GM21528 (cell line): ENCODE data around the gene UBASH3B.
A peak's percentile ranks its signal among the peaks of the same experiment; 100 is the strongest.

ENCODE experiments used
- ATAC-seq: cut with Tn5 transposase; IDR thresholded peaks from one replicate; pipeline ENCODE4 v1.9.1; 2021; ENCODE audit warnings: mild to moderate bottlenecking, moderate library complexity; ENCODE audit not compliant: unreplicated experiment, low FRiP score

The UBASH3B gene

GRCh38 chr11:122777343-122777742 is 121.8 kb downstream of the UBASH3B start:
- no peak for ATAC-seq

- no peak for ATAC-seq
These were observed 122.6 kb downstream of the UBASH3B start for GRCh38 chr11:122778148-122778547.

GRCh38 chr11:122779047-122779629 is 123.6 kb downstream of the UBASH3B start:
- ATAC-seq = no peak

DNA sequence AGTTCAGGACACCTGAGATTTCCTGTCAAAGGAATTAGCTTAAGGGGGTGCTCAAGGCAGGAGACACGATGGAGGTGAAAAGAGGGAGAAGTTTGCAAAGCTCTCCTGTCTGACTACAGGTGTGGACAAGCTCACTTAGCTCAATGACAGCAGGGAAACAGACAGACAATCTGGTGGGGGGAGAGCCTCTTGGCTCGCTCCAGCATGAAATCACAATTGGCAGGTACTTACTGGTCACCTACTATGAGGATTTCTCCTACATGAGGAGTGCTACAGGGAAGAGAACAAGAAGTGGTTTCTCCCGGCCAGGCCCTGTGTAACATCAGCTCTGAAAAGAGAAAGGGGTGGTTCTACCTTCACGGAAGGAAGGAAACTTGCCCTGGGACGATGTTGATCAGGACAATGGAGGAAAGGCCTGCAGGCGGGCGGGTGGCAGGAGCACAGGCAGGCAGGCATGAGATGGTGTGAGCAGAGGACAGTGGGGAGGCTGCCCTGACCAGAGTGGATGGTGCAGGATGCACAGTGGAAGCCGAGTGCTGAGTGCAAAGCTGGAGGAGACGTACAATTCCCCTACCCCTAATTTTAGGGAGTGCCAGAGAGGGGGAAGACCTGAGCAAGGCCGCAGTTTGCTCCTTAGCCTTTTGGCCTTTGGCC is 124.9 kb downstream of the UBASH3B start:
- no peak for ATAC-seq

DNA sequence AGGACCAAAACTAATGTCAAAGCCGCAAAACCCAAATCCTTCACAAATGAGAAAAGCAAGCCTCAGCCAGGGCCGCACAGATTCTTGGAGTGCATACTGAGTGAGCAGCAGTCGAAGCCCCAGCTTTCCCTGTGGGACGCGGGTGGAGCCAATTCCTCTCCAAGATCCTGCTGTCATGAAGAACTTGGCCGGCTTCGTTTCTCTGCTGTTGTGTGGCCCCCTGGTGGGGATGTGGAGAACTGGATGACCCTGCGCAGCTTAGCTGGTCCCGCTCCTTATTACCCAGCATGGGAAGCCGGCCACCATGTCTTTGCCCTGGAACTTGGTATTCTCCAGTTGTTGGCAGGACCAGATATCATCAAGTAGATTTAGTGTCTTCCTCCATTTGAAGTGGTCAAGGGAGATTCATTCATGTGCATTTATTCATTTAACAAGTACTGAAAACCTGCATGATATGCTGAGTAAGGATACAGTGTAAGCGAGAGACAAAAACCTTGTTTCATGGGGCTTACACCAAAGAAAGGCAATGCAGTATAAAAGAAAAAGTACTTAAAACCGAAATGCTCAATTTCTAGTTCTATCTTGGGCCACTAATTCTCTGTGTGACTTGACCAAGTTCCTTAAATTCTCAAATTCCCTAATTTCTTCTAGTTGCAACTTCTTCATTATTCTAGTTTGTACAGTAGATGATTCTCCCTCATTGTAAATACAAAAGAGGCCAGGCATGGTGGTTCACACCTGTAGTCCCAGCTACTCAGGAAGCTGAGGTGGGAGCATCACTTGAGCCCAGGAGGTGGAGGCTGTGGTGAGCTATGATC is 126.1 kb downstream of the UBASH3B start:
- peak; percentile 70 for ATAC-seq

DNA sequence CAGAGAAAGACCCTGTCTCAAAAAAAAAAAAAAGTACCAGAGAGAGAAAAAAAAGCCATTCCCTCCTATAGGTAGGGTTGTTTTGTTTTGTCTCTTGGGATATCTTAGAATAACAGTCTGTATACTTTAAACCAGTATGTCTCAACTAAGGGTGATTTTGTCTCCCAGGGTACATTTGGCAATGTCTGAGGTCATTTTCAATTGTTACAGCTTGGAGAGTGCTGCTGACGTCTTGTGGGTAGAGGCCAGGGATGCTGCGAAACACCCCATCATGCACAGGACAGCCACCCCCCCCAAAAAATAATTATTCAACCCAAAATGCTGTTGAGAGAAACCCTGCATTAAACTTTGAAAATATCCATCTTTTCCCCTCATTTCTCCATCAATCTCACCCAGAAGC is 126.7 kb downstream of the UBASH3B start:
- no peak for ATAC-seq

DNA sequence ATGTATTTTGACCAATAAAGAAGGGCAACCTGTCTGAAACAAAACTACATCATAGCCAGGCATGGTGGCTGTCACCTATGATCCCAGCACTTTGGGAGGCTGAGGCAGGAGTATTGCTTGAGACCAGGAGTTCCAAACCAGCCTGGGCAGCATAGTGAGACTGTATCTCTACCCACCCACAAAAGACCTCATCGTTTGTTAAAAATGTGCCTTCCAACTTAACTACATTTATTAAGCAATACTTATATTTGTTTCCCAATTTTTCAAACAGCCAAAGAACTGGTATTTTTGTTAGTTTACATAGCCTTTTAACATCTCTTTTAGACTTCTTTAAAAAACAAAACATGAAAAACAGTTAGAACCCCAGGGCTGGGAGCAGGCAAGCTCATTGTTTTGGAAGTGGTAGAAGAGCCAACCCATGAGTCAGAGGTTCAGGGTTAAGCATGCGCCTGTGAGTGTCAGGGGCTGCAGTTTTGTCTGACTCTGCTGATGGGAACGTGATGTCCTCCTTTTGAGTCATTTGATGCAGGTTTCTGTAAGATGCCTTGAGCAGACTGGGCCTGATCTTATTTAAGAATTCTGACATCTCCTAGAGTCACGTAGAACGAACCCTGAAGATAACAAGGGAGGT is 128.9 kb downstream of the UBASH3B start:
- ATAC-seq = no peak

- no peak for ATAC-seq
These were observed 129.6 kb downstream of the UBASH3B start for GRCh38 chr11:122785031-122785541.

DNA sequence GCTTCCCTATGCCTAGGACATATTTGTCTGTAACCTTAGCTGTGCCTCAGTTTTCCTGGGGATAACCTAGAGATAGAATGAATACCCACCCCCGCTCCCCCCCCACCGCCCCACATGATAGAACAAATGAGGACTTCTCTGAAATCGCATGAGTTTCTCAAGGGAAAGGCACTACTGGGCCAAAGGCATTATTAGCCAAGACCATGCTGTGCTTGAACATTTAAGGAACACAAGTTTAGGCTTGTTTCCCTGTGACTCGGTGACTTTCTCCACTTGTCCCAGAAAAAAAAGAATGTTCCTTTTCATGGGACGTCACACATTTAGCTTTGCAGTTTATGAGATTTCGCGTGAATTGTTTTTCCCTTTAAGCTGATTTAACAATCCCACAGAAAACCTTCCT is 131.4 kb downstream of the UBASH3B start:
- ATAC-seq = no peak

DNA sequence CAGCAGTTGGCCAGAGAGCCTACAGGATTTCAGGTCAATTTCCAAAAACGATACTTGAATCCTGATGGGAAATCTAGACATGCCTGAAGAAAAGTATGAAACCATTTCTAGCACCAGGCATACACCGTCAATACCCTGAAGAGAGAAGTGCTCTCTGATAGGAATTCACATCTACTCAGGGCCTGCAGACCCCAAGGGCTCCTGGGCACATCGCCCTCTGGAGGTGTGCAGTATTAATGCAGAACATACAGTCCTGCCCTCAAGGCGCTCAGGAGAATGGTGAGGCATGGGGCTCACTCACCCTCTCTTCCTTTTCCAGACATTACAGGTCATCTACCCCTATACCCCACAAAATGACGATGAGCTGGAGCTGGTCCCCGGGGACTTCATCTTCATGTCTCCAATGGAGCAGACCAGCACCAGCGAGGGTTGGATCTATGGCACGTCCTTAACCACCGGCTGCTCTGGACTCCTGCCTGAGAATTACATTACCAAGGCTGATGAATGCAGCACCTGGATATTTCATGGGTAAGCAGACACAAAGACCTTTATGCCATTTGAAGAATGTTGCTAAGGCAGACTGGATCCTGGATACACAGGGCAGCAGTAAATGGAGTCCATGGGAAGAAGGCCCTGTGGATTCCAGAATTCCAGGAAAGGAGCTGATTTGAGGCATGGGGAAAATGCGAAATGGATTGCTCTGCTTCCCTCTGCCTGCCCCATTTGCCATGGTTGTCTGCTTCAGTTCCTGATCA is 133.4 kb downstream of the UBASH3B start:
- no peak for ATAC-seq

DNA sequence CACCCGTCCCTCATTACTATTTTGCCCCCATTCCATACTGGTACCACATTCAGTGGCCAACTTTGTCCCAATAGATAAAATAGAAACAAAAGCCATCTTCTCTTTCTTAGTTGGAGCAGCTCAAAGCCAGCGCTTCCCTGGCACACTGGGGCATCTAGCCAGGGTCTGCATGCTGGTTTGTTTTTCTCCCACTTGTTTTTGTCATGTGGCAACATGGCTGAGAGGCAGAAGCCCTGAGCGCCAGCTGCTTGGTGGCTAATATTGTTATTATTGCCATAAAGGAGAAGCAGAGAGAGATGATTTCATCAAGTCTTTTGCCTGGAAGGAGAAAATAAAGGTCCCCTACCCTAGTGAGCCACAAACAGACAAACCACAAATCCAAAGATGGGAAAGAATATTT is 134.4 kb downstream of the UBASH3B start:
- ATAC-seq = no peak

DNA sequence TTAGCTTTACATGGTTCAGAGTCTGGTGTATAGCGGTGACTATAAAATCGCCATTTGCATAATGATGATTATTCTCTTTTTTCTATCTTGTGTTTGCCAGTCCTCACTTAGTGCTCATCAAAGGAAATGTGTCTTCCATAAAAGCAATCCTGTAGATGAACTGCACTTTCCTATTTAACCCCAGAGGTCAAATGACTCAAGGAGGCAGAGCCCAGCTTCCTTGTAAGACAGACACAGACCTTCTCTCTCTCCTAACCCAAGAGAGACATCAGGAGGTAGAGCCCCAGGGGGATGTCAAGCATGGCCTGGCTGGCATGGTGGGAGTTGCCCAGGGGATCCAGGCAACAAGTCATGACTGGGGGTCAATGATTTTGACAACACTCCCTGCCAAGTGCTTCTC is 135.9 kb downstream of the UBASH3B start:
- no peak for ATAC-seq

DNA sequence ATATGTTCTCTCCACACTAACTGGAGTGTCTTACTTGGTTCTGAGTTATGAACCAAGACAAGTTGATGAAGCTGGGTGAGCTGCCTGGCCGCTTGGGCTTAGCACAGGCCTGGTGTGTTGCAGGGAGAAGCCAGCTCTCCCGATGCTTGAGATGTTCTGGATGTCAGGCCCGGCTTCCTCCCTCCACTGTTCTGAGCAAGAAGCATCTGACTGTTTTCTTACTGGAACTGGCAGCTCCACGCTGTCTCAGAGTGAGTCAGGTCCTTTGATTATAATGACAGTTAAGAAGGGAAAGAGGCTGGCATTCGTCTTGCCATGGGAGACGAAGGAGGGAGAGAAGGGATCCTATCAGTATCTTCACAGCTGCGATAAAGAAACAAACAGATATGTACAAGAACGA is 136.3 kb downstream of the UBASH3B start:
- ATAC-seq = no peak

DNA sequence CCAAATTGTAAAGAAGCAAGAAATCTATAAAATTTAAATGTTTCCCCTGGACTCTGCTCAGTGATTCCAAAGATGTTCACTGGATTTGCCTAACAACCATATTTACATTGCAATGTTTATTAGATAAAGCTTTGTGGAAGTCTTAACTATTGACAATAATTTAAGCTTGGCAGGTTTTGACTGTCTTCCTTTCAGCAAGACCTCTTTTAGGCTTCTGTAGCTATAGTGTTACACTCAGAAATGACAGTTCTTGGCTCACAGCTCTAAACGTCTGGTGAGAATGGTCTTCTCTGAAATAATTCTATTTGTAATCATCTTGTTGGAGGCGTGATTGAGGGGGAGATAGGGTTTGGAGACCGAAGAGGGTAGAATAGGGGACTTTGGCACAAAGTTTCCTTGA is 138.0 kb downstream of the UBASH3B start:
- no peak for ATAC-seq

DNA sequence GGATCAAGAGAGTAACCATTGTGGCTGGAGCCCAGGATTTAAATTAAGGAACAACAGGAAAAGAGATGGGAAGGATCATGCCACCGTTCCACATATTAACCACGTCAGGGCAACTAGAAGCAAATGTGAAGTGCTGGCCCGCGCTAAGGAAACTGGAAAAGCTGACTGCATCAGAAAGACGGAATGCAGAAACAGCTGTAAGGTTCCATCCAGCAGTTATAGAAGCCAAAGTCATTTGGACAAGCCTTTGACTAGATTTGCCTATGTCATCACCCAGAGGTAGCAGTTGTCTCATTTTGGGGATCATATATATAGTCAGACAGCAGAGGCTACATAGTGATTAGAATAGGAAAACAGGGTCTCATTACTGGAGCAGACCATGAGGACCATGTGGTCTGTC is 139.8 kb downstream of the UBASH3B start:
- ATAC-seq = no peak

GRCh38 chr11:122796128-122796717 is 140.7 kb downstream of the UBASH3B start:
- no peak for ATAC-seq

DNA sequence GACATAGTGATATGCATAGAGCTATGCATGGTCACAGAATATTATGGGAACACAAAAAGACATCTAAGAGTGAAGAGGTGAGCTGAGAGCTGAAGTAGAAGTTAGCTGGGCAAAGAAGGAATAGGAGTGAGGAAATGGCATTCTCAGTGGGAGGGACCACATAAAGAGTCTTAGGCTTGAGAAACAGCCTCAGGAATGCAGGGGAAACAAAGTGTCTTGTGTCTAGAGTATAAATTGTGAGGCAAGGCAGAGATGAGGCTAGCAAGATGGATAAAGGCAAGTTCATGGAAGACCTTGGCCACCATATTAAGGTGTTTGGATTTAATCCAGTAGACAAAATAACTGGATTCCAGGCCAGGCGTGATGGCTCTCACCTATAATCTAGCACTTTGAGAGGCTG is 142.1 kb downstream of the UBASH3B start:
- ATAC-seq = no peak

DNA sequence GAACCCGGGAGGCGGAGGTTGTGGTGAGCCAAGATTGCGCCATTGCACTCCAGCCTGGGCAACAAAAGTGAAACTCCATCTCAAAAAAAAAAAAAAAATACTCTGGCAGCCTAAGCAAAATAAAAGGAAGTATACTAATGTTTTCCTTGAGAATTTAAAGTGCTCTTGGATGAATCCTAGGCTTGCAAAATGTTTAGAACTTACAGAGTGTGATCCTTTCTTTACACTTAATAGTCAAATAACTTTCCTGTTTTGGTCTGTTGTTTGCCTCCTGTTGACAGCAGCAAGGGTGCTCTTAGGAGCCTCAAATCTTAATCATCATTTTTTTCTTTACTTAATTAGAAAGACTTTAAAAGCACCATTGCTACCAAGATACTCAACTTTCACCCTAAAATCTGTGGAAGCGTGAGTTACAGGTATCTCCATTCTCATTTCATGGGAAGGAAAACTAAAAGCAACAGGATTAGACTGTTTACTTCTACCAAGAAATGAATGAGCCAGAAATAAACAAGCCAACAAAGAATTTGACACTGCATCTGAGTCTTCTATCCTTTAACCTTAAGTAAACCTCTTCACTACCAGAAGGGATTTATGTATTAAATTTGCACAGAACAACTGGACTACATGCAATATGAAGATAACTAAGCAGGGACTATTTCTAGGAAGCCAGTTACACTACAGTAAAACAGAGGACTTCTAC is 144.0 kb downstream of the UBASH3B start:
- no peak for ATAC-seq

DNA sequence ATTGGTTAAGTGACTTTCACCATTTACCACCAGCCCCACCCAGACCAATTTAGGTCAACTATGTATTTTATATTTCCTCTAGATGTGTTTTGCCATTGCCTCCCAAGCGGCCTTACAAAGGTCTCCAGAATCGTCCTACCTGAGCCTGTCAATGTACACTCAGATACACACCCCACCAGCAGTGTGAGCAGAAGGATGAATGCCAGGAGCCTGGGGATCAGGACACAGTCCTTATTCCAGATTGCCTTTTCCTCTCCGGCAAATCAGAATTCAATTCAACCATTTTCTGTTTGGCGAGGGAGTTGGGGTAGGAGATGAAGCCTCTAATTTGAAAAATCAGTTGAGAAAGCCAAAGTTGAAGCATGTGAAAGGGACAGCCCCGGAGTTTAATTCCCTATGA is 147.4 kb downstream of the UBASH3B start:
- no peak for ATAC-seq
